NCI-H2081 treated with DMSO at 0.1 percent for 48 hours (cell line): ENCODE data around the gene NEK2.
"Not testable (repeated sequence)": the region's sequence is repeated elsewhere in the genome, so short reads cannot be mapped to it uniquely, and the experiment has no call there.

Source experiments
- DNase-seq: peaks from one replicate; lab custom pipeline; 2025; lab: John Stamatoyannopoulos, UW

The NEK2 gene

DNA sequence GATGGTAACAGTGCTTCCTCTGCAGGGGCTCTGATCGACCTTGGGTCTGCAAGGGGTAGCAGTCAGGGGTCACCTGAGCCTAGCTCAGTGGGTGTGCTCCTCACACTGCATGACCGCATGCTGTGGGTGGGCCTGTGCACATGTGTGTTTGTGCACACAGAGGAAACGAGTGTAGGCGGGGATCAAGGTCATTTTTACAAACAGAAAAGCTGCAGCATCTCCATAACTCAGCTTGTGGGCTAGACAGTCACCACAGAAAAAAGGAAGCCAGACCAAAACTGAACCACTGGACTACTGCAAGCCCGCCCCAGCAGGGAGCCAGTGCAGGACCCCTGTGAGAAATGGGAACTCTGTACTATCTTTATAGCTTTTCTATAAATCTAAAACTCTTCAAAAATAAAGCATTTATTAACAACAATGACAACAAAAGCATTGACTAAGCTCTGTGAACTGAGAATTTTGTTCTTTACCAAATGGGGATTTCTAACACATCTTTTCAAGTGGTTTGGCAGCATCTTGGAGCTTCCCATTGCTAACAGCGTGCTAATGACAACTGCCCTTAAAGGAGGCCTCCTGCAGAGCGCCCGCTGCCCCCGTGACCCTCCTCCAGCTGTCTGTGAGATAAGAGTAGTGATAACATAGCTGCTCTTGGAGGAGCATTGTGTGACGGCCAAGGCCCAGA, 19.9 kb upstream of the NEK2 start:
- DNase-seq: no peak

DNA sequence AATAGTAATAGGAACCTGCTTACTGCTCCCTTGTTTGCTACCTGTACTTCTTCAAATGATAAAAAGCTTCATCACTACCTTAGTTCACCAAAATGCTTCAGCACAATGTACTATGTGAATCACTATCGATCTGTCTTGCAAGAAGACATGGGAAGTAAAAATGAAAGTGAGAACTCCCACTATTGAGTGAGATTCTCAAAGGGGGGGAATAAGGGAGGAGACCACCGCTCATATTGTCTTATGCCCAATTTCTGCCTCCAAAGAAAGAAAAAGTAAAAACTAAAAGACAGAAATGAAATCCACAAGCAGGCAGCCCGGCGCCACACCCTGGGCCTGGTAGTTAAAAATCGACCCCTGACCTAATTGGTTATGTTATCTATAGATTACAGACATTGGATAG, 18.5 kb upstream of the NEK2 start:
- DNase-seq: not testable (repeated sequence)

DNA sequence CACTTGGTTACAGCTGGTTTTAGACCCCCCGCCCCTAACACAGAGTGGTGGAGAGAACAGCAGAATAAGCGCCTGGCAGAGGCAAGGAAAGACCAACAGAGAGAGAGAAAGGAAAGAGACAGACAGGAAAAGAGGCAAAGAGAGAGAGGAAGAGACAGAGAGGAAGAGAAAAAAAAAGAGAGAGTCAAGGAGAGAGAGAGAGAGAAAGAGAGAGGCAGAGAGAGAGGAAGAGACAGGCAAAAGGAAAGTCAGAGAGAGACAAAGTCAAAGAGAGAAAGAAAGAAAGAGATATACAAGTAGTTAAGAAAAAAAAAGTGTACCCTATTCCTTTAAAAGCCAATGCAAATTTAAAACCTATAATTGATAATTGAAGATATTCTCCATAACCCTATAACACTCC, 13.0 kb upstream of the NEK2 start:
- DNase-seq: no peak

DNA sequence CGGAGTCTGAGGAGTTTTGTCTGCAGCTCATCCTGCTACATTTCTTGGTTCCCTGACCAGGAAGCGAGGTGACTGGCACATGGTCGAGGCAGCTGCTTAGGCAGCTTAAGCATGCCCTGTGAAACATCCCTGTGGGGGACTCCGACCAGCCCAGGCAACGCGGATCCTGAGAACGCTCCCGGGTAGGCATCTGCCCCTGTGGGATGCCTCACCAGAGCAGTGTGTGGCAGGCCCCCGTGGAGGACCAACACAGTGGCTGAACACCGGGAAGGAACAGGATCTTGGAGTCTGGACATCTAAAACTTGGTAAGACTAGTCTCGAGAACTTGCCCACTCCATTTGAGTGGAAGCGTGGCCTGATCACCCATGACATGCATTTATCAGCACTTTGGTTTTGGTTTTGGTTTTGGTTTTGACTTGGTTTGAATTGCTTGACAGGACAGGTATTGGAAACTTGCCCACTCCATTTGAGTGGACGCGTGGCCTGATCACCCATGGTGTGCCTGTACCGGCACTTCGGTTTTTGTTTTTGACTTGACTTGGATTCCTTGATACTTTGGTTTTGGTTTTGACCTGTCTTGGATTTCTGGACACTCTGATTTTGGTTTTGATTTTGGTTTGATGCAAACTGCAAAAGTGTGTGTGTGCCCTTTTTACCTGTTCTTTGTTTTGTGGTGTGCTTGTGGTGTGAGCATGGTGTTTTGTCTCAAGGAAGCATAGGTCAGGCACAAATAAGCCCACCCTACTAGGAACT, 12.2 kb upstream of the NEK2 start:
- DNase-seq: no peak

DNA sequence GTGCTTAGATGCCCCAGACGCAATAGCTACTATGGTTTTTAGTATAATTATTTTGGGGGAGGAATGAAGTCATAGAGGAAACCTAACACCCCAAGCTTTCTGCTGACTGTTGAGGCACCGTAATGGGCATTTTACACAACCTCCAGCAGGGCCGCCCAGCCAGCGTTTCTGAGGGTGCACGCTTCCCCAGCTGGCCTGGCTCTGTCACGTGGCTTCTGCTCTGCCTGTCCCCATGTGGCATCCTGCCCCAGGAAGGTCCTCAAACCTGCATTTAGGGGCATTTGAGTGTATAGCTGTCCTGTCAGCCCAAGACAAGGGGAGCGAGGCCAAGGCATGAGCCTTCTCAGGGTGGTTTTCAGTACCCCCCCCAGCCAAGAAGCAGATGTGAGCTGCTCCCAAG, 10.4 kb upstream of the NEK2 start:
- no peak for DNase-seq

DNA sequence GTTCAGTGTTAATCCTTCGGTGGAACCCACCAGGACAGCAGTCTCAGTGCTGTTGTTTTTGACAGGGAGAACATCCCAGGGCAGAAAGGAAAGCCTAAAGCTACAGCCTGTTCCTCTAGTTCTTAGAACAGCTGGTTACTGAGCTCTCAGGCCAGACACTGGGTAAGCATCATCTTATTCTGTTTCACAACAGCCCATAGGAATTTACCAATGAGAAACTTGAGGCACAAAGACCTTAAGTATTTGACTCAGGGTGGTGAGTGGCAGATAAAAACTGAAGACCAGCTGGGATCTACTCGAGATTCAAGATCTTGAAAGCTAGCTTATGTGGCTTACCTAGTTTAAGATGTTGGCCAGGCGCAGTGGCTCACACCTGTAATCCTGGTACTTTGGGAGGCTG, 9.4 kb upstream of the NEK2 start:
- DNase-seq: no peak

DNA sequence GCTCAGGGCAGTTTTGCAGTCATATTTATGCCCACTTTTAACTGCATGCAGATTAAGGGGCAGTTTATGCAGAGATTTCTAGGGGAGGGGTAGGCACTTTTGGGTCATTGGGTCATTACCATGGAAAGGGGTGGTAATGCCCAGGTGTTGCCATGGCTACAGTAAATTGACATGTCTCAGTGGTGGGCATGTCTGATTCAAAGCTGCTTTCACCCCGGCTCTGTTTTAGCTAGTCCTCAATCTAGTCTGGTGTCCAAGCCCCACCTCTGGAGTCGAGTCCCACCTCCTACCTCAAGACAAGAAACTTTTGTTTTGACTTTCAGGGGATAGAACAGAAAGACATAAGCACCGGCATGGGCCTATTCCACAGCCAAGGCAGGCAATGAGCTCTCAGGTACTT, 8.9 kb upstream of the NEK2 start:
- no peak for DNase-seq

DNA sequence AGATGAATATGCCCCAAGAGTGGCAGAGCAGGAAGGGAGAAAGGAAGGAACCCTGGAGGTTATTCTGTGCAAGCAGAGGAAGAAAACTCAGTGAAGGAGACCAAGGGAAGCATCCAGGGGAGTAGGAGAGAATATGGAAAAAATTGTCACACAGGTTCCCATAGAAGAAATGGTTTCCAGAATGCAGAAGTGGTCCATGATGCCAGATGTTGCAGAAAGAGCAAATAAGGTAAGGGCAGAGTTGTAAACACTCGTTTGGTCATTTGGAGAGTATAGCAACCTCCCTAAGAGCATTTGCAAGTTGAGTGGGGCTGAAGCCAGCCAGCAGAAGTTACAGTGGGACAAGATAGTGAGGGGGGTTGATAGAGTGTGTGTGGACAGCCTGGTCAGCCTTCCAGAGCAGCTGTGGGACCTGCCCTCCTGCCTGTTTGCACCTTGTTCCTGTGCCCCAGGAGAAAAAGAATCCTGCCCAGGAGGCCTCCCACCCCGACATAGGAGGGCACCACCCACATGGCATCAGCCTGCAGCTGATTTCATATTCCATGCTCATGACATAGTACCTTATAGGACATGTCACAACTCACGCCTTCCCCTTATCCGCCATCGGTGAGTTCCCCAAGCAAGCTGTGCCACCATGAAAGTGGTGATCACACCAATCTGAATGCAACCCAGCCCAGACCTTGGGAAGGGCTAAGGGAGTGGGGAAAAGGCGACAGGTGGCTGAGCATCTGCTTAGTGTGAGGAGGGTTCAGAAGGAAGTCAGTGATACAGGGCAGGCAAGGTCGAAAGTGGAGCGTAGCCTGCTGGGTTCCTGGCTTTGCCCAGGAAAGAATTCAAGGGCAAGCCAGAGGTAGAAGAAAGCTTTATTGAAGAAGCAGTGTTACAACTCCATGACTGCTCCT, 8.2 kb upstream of the NEK2 start:
- DNase-seq: no peak

DNA sequence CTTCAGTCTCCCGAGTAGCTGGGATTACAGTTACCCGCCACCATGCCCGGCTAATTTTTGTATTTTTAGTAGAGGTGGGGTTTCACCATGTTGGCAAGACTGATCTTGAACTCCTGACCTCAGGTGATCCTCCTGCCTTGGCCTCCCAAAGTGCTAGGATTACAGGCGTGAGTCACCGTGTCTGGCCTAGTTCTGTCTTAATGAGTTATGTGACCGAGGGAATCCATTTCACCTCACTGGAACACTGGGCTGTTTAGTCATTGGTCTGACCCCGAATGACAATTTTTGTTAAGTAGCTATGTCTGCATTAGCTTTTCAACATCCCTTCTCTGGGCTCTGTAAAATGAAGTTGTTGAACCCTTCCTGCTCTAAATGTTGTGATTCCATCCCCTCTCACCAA, 6.8 kb upstream of the NEK2 start:
- not testable (repeated sequence) for DNase-seq

DNA sequence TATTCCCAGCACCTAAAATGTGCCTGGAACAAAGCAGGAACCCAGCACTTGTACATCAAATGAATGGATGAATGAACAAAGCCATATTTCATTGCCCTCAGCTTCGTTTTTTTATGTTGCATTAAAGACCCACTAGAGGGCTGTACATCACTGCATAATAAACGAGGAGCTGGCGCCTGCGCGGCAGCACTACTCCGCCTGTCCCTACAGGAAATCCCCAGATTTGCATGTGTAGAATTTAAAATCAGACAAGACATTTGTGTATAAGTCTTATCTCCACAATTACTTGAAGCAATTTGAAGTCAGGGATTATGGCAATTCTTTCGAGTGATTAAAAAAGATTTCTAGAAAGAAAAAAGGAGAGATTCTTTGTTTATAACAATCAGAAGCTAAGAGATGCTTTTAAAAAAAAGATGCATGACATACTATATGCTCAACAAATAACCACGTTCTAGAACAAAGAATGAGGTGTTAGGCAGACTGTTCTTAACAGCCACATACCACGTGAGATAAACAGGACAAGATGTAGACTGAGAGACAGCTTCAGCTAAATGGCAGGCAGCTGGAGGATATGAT, 5.4 kb upstream of the NEK2 start:
- peak; percentile 82 for DNase-seq

DNA sequence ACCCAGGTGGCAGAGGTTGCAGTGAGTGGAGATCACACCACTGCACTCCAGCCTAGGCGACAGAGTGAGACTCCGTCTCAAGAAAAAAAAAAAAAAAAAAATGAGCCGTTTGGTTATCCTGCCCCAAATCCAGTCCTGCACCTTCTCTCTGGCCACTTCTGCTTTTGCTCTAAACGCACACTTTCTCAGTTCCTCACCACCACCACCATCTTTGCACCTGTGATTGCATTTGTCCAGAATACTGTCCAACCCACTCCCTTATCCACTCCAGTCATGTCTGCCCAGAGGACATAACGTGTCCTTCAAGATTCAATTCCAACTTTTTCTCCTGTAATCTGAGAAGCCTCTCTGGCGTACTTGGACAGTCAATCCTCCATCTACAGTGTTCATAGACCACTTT, 2.2 kb upstream of the NEK2 start:
- no peak for DNase-seq

DNA sequence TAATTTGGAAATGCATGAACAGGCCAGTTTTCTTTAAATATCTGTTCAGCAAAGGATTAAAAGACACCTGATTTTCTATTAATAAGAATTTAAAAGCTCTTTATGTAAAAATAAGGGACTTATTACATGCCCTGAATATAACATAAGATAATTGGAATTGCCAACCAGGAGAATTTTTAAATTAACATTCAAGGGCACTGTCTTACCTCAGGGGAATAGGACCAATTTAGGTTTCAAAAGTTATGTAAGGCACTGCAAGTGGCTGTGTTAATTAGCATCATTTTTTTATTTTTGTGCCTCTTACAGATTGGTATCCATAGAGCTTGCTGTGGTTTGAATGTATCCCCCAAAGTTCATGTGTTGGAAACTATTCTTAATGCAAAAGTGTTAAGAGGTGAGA, 1.3 kb upstream of the NEK2 start:
- no peak for DNase-seq

DNA sequence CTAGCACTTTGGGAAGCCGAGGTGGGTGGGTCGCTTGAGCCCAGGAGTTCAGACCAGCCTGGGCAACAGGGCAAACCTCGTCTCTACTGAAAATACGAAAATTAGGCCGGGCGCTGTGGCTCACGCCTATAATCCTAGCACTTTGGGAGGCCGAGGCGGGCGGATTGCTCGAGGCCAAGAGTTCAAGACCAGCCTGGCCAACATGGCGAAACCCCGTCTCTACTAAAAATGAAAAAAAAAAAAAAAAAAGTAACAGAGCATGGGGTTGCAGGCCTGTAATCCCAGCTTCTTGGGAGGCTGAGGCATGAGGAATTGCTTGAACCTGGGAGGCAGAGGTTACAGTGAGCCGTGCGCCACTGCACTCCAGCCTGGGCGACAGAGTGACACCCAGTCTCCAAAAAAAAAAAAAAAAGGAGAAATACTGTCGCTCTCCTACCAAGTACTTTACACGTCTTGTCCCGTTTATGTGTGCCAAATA, 724 bp upstream of the NEK2 start:
- DNase-seq: no peak

DNA sequence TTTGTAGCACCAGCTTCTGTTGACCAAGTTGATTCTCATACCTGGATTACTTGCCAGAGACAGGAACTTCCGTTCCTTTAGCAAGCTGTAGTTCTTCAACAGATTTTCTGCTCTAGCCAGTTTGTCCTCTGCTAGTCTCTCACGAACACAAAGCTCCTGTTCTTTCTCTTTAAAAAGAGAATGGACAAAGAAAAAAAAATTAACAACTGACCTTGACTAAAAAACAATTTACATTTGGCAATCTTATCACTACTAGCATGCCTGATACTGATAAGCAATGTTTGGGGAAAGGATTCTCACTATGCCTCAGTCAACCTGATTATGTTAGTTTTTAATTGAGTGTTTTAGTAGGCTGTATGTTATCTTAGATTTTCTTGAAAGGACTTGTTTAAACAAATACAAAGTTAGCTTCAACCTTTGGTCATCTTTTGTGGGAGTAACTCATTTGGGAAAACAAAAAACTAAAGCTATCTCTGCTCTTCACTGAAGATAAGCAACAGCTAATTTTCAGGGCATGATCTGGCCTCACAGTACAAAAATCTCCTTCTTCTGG, 8.3 kb downstream of the NEK2 start:
- DNase-seq: no peak

DNA sequence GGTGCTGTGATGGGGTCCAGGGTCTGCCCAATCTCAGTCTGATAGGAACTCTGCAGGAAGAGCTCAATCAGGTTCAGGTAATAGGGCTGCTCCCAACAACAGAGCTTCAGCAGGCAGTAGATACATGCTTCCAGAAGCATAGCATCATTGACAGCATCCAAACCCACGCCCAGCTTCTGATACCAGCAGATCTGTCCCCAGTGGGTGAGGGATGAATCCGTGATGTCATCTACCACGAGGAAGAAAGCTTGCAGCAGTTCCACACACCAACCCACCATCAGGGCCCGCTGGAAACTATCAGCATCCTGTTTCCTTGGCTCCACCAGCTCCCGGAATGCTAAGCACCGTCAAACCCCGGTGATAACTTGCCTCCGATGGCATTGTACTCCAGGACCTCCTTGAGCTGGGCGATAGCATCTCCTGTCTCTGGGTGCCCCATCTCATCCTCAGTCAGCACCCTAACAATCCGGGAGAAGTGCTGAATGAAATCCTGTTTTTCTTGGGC, 14.7 kb downstream of the NEK2 start:
- no peak for DNase-seq

DNA sequence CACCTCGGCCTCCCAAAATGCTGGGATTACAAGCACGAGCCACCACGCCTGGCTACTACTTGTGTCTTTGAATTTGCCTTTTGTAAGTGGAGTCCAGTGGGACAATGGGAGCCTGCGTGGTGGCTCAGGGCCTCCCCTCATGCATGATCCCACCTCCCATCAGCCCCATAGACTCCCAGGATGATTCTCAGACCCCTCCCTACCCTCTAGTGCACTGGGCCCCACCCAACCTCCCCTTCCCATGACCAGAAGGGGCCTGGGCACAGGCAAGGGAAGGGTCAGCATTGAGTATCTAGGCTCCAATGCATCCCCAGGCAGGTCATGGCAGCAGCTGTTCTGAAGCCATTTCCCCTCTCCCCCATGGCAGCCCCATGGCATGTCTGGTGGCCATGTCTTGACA, 18.7 kb downstream of the NEK2 start:
- DNase-seq: no peak

DNA sequence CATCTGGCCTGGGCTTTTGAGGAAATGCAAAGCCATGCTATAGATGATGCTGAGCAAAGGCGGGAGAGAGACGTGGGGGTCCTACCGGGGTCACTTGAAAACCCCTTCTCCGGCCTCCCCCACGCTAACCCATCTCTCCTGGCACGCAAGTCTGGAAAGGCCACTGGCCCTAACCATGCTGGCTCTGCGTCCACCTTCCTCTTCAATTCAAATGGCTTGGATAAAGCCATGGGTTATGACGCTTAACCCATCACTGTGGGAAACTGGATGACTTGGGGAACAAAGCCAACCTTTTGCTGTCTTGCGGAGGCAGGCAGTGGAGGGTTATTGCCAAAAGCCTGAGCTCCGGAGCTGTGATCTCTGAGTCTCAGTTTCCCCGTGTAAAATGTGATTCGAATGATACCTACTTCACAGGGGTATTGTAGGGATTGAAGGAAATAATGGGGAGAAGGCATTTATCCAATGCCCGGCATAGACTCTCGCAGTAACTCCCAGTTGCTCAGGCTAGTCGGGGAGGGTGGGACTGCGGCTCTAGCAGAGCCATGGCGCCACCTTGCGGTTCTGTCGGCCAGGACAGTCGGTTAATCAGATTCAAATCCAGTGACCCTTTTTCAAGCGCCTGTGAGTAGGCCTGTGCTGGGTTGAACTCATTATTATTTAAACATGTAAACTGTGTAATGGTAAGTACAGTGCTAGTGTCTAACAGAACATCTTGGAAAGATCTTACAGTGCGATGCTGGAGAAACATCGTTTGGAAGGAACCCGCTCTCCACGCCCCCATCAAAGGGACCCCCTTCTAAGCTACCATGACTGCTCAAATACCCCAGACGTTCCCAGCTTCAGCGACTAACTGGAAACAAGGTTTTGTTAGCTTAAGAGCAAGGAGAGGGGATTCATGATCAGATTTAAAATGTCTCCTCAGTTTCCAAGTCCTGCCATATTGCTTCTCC, 20.3 kb downstream of the NEK2 start:
- DNase-seq: peak; percentile 53

DNA sequence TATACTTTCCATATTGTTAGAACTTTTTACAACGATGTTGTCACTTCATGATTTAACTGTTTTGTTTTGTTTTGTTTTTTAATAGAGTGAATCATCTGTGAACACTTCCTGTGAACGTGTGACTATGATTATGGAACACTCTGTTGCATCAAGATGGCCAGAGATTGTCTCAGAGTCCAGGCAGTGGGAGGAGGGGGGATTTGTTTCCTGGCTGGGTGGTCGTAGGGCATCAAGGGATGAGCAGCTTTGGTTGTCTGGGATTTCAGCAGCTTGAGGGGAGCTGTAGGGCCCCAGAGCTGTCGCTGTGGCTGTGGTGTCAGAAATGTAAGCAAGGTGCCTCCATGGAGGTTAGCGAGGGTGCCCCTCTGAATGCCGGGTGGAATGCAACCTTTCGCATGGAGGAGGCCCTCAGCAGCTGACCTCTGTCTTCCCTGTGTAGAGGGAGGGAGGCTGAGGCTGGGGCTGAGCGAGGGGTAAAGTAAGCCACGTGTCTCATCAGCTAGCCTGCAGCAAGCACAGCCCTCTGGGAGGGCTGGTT, 21.4 kb downstream of the NEK2 start:
- DNase-seq: no peak

DNA sequence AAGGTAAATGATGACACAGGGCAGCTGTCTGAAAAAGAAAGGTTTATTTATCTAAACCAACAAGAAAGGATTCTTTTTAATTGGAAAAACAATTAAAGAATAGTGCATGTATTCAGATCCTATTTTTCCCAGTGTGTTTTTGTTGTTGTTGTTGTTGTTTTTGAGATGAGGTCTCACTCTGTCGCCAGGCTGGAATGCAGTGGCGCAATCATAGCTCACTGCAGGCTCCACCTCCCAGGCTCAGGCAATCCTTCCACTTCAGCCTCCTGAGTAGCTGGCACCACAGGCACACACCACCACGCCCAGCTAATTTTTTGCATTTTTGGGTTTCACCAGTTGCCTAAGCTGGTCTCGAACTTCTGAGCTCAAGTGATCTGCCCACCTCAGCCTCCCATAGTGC, 22.1 kb downstream of the NEK2 start:
- DNase-seq: no peak

DNA sequence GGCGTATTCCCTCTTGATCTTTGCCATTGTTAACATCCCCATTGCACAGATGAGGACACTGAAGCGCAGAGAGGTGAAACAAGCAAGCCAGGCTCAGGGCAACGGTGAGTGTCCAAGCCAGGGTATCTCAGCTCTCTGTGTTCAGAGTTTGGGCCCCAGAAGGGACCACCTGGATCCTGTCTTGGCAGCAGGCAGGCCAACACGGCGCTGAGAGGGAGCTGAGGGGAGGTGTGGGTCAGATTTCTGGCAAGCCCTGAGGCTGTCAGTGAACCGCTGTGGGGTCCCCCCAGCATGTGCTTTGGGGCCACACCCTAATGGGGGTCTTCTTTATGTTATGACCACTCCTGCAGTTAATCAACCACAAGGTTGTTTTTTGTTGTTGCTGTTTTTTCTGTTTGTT, 23.1 kb downstream of the NEK2 start:
- no peak for DNase-seq
